Choroid plexus epithelial cell (primary cell): ENCODE measurements around the gene RAD23A.

Experiments used
- DNase-seq: peaks from one replicate; pipeline ENCODE4 v3.0.0-alpha.2; 2010; ENCODE audit warnings: low read depth
- H3K4me3 ChIP-seq: 2 replicates; pipeline ENCODE4 v1.5.1; 2011; ENCODE audit warnings: low read depth, mild to moderate bottlenecking, control low read depth, low read length, moderate library complexity
- TF ChIP-seq, protein P1 (sequence below): conservative IDR thresholded peaks from 2 replicates; pipeline ENCODE4 v1.5.1; 2011; ENCODE audit warnings: low read depth, mild to moderate bottlenecking, control low read depth, inconsistent platforms, low read length, moderate library complexity

RAD23A gene

DNA sequence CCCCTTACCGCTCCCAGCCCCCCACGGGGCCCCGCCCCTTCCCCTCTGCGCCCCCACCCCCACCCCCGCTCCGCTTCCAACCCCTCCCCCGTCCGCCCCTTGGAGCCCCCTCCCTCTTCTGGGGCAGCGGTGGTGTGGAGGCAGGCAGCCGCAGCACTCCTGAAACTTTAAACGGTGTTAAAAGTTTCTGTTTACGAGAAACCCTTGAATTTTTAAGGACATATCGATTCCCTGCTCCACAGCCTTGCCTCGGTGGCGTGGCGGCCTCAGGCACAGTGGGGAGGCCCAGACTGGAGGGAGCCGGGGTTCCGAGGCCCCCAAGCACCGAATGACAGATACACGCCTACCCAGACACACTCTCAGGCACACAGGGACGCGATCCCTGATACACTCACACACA is 44.8 kb downstream of the RAD23A start:
- no peak for DNase-seq
- TF ChIP-seq, protein P1, sequence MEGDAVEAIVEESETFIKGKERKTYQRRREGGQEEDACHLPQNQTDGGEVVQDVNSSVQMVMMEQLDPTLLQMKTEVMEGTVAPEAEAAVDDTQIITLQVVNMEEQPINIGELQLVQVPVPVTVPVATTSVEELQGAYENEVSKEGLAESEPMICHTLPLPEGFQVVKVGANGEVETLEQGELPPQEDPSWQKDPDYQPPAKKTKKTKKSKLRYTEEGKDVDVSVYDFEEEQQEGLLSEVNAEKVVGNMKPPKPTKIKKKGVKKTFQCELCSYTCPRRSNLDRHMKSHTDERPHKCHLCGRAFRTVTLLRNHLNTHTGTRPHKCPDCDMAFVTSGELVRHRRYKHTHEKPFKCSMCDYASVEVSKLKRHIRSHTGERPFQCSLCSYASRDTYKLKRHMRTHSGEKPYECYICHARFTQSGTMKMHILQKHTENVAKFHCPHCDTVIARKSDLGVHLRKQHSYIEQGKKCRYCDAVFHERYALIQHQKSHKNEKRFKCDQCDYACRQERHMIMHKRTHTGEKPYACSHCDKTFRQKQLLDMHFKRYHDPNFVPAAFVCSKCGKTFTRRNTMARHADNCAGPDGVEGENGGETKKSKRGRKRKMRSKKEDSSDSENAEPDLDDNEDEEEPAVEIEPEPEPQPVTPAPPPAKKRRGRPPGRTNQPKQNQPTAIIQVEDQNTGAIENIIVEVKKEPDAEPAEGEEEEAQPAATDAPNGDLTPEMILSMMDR = no peak
- H3K4me3 ChIP-seq = no peak overlapping the region

DNA sequence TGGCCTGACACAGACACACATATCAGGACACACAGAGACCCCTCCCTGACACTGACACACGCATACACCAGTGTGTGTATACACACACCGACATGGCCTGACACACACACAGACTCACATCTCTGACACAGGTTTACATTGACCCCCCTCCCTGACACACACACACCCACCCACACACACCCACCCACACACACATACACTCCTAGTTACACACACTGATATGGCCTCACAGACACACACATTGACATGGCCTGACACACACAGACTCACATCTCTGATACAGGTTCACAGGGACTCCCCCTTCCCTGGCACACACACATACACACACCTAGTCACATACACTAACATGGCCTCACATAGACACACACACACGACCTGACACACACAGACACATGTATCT is 45.2 kb downstream of the RAD23A start:
- H3K4me3 ChIP-seq = no peak overlapping the region
- TF ChIP-seq, protein P1 = no peak
- no peak for DNase-seq

DNA sequence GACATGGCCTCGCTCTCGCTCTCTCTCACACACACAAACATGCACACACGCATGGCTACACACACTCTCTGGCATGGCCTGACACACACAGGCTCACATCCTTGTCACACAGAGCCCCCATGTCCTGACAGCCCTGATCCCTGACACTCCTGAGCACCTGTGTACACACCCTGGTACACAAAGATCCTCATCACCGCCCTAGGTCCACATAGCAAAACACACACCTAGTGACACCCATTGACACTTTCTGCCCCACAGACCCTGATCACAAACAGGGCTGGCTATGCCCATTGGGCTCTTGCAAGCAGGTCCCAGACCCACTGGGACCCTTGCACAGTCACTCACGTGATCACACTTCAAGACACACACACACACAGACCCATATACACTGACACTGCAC is 45.6 kb downstream of the RAD23A start:
- no peak for DNase-seq
- TF ChIP-seq, protein P1 = no peak
- no peak overlapping the region for H3K4me3 ChIP-seq

DNA sequence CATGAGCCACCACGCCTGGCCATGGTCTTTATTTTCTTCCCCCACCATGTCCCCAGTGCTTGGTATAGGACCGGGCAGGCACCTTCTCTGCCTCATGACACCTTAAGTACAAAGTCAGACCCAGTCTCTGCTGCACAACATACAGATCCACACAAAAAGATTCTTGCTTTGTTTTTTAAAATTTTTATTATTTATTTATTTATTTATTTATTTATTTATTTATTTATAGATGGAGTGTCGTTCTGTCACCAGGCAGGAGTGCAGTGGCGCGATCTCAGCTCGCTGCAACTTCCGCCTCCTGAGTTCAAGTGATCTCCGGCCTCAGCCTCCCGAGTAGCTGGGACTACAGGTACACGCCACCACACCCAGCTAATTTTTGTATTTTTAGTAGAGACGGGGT is 47.1 kb downstream of the RAD23A start:
- TF ChIP-seq, protein P1 = no peak
- no peak overlapping the region for H3K4me3 ChIP-seq
- no peak for DNase-seq

DNA sequence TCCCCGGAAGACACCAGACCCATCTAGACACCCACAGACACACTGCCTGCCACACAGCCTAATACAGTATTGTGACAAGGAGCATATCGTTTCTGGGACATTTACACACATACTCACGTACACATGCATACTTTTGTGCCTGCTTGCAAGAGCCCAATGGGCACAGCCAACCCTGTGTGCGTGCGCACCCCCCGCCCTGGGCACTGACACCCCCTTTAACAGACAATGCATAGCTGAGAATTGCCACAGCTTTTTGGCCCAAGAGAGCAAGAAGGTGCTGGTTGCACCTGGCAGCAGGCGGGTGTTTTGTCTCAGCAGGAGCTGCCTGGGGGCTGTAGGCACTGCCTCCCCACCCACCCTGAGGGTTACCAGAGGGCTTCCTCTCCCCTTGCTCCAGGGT is 47.9 kb downstream of the RAD23A start:
- TF ChIP-seq, protein P1 = no peak
- DNase-seq = no peak
- H3K4me3 ChIP-seq = no peak overlapping the region

DNA sequence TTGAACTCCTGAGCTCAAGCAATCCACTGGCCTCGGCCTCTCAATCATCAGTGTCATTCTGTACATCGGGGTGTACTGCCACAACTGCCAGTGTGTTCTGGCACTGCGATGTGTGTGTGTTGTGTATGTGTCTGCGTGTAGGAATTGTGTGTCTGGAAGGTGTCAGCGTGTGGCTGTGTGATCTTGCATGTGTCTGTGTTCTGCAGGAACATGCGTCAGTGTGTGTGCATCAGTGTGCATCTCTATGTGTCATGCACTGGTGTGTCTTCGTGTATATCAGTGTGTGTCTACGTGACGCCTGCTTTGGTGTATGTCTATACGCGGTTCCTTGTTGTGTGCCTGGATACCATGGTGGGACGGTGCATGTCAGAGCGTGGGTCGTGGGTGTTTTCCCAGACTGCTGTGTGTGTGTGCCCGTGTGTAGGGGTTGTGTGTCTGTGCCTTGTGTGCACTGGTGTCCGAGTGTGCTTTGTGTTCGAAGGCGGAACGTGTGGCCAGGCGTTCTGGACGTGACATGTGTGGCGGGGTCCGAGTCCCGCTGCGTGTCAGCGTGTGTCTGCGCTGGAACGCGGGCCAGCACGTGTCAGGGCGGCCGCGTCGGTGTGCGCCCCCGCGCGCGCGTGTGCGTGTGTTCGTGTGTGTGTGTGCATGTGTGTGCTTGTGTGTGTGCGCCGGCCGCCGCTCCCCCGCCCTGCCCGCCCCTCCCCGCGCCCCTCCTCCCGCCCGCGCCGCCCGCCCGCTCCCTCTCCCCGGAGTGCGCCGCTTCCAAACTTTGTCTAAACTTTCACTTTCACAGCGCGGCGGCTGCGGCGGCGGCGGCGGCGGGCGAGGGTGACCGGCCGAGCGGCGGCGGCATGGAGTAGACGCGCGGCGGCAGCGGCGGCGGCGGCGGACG is 49.3 kb downstream of the RAD23A start, which contains the start of gene NFIX:
Gene NFIX (plus strand): TSS at position 775 of the 895 bp plus-strand sequence. CDS start 363 bp downstream, outside the sequence.
- TF ChIP-seq, protein P1 = no peak
- H3K4me3 ChIP-seq = peak within 1 kb of the TSS; percentile 76
- DNase-seq = peak; percentile 44
